ENCODE measurements around the gene YARS1.

YARS1 gene

GRCh38 chr1:32772281-32773017 lies 44.7 kb downstream of the YARS1 start:
- Histone ChIP-seq H3K4me3 (peak overlapping the region; percentile 7; the same call in 1 of the 2 replicates), H3K4me1 (peaks cover 64% of the 10 kb centered on the region), H4K20me1 (peaks cover 45% of the 10 kb centered on the region), H3K4me2 (peak overlapping the region; percentile 89), H3K36me3 (peaks cover 44% of the 10 kb centered on the region), H3K9me3 (no peaks in the 10 kb centered on the region), H3K27ac (peak overlapping the region; percentile 71; the same call in 1 of the 2 replicates), H3K9ac (no peak overlapping the region; the same call in 1 of the 2 replicates), H3K27me3 (no peaks in the 10 kb centered on the region)
- TF ChIP-seq Cebpa-rat (IDR thresholded peaks at IDR 0.05): no peak

GRCh38 chr1:32771561-32772280 lies 45.4 kb downstream of the YARS1 start:
- H4K20me1 ChIP-seq: peaks cover 42% of the 10 kb centered on the region
- peak overlapping the region; percentile 65 for H3K9ac ChIP-seq
- no peaks in the 10 kb centered on the region for H3K9me3 ChIP-seq
- H3K27ac ChIP-seq: peak overlapping the region; percentile 71
- H3K36me3 ChIP-seq: peaks cover 37% of the 10 kb centered on the region
- no peaks in the 10 kb centered on the region for H3K27me3 ChIP-seq
- peaks cover 70% of the 10 kb centered on the region for H3K4me1 ChIP-seq
- peak overlapping the region; percentile 89 for H3K4me2 ChIP-seq
- no peak for TF ChIP-seq Cebpa-rat (IDR thresholded peaks at IDR 0.05)
- H3K4me3 ChIP-seq: peak overlapping the region; percentile 7; the same call in 1 of the 2 replicates

- Histone ChIP-seq H3K9ac (peak overlapping the region; percentile 65), H3K4me1 (peaks cover 77% of the 10 kb centered on the region), H3K36me3 (peaks cover 29% of the 10 kb centered on the region)
Measured at GRCh38 chr1:32770741-32771548, 46.2 kb downstream of the YARS1 start.

GRCh38 chr1:32770221-32770731 lies 46.9 kb downstream of the YARS1 start:
- H3K9ac ChIP-seq: peak overlapping the region; percentile 58
- H3K4me1 ChIP-seq: peaks cover 77% of the 10 kb centered on the region
- H3K9me3 ChIP-seq: no peaks in the 10 kb centered on the region
- H3K4me2 ChIP-seq: peak overlapping the region; percentile 89
- peak overlapping the region; percentile 63 for H3K27ac ChIP-seq
- H3K4me3 ChIP-seq: 0 out of 2 replicates have a peak overlapping the region, but pooled peaks have one; percentile 33
- no peak for TF ChIP-seq Cebpa-rat (IDR thresholded peaks at IDR 0.05)
- peaks cover 32% of the 10 kb centered on the region for H4K20me1 ChIP-seq
- no peaks in the 10 kb centered on the region for H3K27me3 ChIP-seq
- H3K36me3 ChIP-seq: peaks cover 22% of the 10 kb centered on the region

More at GRCh38 chr1:32770741-32771548, 46.2 kb downstream of the YARS1 start:
- TF ChIP-seq Cebpa-rat (IDR thresholded peaks at IDR 0.05): no peak
- H3K4me2 ChIP-seq: peak overlapping the region; percentile 89
- H4K20me1 ChIP-seq: peaks cover 39% of the 10 kb centered on the region
- 0 out of 2 replicates have a peak overlapping the region, but pooled peaks have one; percentile 33 for H3K4me3 ChIP-seq
- H3K27ac ChIP-seq: peak overlapping the region; percentile 71
- no peaks in the 10 kb centered on the region for H3K27me3 ChIP-seq
- no peaks in the 10 kb centered on the region for H3K9me3 ChIP-seq

GRCh38 chr1:32769524-32770220 lies 47.5 kb downstream of the YARS1 start:
- no peaks in the 10 kb centered on the region for H3K9me3 ChIP-seq
- H4K20me1 ChIP-seq: peaks cover 26% of the 10 kb centered on the region
- no peak overlapping the region for H3K9ac ChIP-seq
- no peak for TF ChIP-seq Cebpa-rat (IDR thresholded peaks at IDR 0.05)
- peaks cover 16% of the 10 kb centered on the region for H3K36me3 ChIP-seq
- H3K27ac ChIP-seq: no peak overlapping the region
- no peak overlapping the region for H3K4me3 ChIP-seq
- peaks cover 82% of the 10 kb centered on the region for H3K4me1 ChIP-seq
- H3K4me2 ChIP-seq: peak overlapping the region; percentile 89
- no peaks in the 10 kb centered on the region for H3K27me3 ChIP-seq

GRCh38 chr1:32768110-32768850 lies 48.9 kb downstream of the YARS1 start:
- Histone ChIP-seq H3K27ac (no peak overlapping the region), H3K4me3 (no peak overlapping the region)

GRCh38 chr1:32767641-32768040 lies 49.5 kb downstream of the YARS1 start:
- Histone ChIP-seq H3K27me3 (no peaks in the 10 kb centered on the region), H3K9me3 (no peaks in the 10 kb centered on the region), H3K9ac (no peak overlapping the region), H3K36me3 (no peaks in the 10 kb centered on the region), H3K4me1 (peaks cover 78% of the 10 kb centered on the region), H3K4me3 (no peak overlapping the region), H4K20me1 (peaks cover 6% of the 10 kb centered on the region), H3K27ac (no peak overlapping the region), H3K4me2 (no peak overlapping the region)
- no peak for TF ChIP-seq Cebpa-rat (IDR thresholded peaks at IDR 0.05)

More at GRCh38 chr1:32768110-32768850, 48.9 kb downstream of the YARS1 start:
- Histone ChIP-seq H4K20me1 (peaks cover 12% of the 10 kb centered on the region), H3K36me3 (peaks cover 2% of the 10 kb centered on the region), H3K4me2 (no peak overlapping the region), H3K27me3 (no peaks in the 10 kb centered on the region), H3K9me3 (no peaks in the 10 kb centered on the region), H3K9ac (no peak overlapping the region), H3K4me1 (peaks cover 80% of the 10 kb centered on the region)
- no peak for TF ChIP-seq Cebpa-rat (IDR thresholded peaks at IDR 0.05)

GRCh38 chr1:32767156-32767555 lies 50.0 kb downstream of the YARS1 start:
- Histone ChIP-seq H3K27ac (0 out of 2 replicates have a peak overlapping the region, but pooled peaks have one; percentile 13), H3K27me3 (no peaks in the 10 kb centered on the region), H3K9ac (no peak overlapping the region), H4K20me1 (0 out of 2 replicates have a peak, but pooled peaks cover 1% of the 10 kb centered on the region), H3K4me2 (peak overlapping the region; percentile 12; the same call in 1 of the 2 replicates), H3K4me1 (peaks cover 78% of the 10 kb centered on the region), H3K36me3 (no peaks in the 10 kb centered on the region), H3K9me3 (no peaks in the 10 kb centered on the region), H3K4me3 (no peak overlapping the region)
- no peak for TF ChIP-seq Cebpa-rat (IDR thresholded peaks at IDR 0.05)
